ENCODE data around the gene FBP2. TPM values are rescaled to one million over a fixed set of nuclear protein-coding genes. Genes with fewer than 3 reads are reported as not detected.

The FBP2 gene
- under 1 TPM in 2 of 4 donors, not detected in 2; 0.08 to 0.11 TPM for polyA plus RNA-seq (ENCODE audit: insufficient read length in 4 of 4)

DNA sequence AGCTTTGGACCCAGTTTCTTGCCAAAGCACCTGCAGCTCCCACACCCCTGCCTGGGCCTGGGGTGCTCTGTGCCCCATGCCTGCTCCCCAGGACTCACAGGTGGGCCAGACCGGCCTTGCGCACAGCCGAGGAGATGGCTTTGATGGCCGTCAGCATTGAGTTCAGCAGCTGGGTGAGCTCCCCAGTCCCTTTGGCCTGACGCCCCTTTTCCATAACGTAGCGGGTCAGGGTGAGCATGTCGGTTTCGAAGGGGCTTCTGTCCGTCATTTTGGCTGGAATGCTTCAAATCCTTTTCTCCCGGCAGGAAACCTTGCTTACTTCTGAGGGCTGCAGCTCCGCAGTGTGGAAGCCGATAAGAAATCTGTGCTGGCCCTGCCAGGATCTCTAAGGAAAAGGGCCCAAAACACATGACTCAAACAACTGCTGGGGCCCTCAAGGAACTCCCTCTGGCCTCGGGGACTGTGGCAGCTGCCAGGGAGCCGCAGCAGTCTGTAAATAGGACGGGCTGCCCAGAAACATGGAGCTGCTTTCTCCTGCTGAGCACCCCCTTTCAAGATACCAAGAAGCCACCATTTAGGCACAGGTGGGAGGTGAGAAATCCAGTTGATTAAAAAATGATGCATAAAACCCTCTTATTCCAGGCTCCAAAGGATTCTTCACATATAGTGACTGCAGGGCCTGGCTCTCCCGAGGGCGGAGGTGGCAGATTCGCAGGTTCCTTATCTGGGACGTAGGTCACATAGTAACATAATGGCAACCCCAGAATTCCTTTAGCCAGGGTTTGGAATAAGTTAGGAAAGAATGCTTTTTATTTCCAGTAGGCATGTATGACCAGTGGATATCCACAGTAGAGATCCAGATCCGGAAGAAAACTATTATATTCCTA is at the start of gene FBP2:
TSS of gene FBP2 (minus strand) at position 366 of the 887 bp plus-strand sequence. CDS start at position 268, 98 bp downstream.
- no peak for DNase-seq (ENCODE audit: low read depth in 4 of 4, low spot score in 2 of 4)

DNA sequence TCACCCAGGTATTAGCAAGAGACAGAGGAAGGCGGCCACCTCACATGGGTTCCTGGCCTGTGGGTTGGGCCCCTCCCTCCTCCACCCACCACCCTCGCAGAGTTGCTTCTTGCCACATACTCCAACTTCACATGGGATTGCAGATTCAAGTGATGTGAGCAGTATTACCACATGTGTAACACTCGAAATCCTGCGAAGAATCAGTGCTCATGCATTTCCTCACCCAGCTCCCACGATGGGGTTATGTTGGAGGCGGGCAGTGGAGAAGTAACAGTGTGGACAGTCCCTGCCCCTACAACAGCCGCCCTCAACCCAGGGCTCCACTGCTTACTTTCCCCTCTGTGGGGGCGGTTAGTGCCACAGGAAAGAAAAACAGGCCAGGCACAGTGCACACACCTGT is 49.6 kb upstream of the FBP2 start:
- no peak for DNase-seq (ENCODE audit: low read depth in 4 of 4, low spot score in 2 of 4)

DNA sequence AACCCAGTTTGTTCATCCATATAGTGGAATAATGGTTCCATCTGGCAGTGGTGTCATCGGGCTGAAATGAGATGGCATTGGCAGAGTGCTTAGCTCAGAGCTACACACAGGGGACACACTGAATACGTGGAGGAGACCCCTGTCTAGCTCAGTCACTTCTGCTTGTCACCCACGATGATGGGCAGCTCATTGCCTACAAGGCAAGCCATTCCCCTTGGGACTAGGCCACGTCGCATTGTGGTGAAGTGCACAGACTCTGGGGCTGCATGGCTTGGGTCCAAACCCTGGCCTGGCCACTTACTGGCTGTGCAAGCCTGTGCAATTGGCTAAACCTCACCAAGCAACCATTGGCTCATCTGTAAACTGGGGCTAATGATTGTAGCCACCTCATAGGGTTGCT is 48.9 kb upstream of the FBP2 start:
- no peak for DNase-seq (ENCODE audit: low read depth in 4 of 4, low spot score in 2 of 4)

DNA sequence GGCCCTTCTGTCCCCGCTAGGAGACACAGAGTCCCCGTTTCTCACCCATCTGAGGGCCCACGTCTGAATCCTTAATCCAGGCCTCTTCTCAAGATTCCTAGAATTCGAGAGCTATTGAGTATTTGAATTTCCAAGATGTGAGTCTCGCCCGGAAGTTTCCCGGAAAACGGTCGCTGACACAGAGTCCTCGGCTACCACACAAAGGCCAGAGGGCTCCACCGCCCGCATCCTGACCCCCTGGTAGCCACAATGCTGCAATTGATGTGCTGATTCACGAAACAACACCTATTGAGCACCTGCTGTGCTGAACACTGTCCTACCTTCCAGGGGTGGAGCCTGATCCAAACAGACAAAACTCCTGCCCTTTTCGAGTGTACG is 46.4 kb upstream of the FBP2 start:
- no peak for DNase-seq (ENCODE audit: low read depth in 4 of 4, low spot score in 2 of 4)

DNA sequence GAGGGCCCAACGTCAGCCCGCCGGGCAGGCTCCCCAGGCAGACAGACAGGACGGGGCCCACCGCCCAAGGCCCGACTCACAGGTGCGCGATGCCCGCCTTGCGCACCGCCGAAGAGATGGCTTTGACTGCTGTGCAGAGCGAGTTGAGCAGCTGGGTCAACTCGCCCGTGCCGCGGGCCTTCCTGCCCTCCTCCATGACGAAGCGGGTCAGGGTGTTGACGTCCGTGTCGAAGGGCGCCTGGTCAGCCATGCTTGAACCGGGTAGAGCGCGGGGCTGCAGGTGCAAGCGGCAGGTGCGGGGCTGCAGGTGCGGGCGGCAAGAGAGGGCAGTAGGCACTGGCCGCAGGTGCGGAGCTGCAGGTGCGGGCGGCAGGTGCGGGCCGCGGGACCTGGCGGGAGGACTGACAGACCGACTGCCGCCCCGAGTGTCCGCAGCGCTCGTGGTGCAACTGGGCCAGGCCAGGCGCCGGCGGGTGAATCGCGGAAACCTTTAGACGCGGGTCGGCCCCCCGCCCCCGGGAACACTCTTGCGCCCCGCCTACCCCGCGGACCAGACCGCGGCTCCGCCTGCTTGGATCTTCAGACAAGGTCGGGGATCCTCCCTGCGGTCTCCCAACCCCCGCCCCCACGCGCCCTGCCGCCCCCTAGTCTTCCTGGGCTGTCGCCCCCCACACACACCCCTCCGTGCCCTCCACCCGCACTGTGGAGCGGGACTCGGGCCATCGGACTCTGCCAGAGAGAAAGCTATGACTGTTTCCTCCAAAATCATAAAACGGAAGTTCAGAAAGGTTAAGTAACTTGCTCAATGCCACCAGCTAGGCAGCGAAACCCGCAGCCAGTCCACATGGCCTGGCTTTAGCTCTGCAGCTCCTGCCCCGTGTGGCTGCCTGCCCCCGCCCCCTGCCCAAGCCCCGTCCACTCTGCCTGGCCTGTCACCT is 45.7 kb upstream of the FBP2 start, which contains the start of gene FBP1:
TSS of gene FBP1 (minus strand) at position 458 of the 938 bp plus-strand sequence. CDS start at position 250, 208 bp downstream.
- DNase-seq (ENCODE audit: low read depth in 4 of 4, low spot score in 2 of 4), result no peak

DNA sequence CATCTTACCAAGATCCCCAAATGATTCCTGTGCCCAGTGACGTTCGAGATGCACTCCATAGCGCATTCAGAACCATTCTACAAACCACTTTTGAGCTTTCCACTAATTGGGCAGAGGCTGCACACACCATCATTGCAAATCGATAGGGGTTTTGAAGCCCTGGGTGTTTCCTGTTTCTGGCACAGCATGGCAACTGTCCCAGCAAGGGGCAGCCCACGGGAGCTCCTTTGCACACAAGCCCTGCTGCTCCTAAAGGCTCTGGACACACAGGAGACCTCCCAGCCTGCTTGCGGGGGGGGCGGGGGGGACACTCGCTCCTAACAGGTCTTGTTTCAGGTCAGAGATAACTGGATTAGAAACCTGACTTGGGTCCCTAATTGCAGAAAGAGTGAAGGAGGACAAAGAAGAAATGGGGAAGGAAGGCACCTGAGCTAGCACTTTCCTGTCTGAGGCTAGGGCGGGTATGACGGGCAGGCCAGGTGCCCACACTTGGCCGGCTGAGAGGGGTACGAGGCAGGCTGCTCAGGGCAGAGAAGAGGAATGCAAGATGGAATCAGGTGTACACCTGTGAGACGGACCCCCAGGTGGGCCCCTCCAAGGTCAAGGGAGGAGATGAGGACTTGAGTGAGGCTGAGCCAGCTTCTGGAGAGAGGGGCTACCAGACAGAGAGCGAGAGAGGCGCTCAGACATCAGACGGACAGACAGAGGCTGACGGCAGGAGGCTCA is 44.9 kb upstream of the FBP2 start:
- DNase-seq (ENCODE audit: low read depth in 4 of 4, low spot score in 2 of 4), result no peak

DNA sequence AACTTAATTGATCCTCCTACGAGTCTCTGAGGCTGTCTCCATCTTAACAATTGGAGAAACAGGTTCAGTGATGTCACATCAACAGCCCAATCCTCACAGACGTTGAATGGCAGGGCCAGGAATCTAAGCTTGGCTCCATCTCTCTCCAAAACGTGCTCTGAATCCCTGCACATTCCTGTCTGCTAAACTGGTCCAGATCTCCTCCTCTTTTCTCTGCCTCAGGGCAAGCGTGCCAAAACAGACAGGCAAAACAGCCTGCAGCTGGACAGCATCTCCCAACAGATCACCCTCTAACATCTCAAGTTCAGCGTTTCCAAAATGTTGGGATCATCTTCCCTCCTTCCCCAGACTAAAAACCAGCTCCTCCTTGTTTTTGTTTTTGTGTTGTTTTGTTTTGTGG is 39.1 kb upstream of the FBP2 start:
- no peak for DNase-seq (ENCODE audit: low read depth in 4 of 4, low spot score in 2 of 4)

DNA sequence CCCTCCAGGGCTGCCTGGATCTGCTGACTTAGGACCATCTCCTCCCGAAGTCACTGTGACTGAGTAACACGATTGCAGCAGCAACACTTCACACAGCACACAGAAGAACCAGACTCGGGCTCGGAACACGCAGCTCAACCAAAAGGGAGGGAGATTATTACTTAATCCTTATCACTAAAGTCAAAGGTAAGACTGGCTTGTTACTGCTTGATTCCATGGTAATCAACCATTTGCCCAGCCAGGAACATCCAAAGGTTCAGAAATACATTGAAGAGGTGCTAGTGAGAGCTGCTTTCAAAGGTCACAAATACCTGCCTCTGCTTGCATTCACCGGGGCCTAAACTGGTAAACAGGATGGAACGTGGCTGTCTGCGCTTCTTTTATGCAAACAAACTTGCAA is 38.0 kb upstream of the FBP2 start:
- DNase-seq (ENCODE audit: low read depth in 4 of 4, low spot score in 2 of 4), result no peak

DNA sequence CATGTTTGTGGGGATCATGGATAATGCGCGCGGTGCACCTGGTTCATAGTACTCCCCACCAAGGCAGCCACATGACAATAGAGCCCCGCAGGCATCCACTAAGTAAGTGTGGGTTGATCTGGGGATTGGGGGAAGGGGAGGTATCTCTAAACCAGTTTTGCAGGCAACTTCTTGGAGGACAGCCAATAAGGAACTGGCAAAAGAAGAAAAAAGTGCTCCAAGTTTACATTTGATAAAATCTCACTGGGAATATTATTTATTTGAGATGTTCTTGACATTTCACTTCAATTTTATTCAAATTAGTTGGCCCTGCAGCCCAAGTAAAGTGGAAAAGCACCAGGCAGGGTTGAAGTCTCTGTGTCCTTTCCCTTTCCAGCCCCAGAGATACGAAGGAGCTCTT is 37.2 kb upstream of the FBP2 start:
- no peak for DNase-seq (ENCODE audit: low read depth in 4 of 4, low spot score in 2 of 4)

DNA sequence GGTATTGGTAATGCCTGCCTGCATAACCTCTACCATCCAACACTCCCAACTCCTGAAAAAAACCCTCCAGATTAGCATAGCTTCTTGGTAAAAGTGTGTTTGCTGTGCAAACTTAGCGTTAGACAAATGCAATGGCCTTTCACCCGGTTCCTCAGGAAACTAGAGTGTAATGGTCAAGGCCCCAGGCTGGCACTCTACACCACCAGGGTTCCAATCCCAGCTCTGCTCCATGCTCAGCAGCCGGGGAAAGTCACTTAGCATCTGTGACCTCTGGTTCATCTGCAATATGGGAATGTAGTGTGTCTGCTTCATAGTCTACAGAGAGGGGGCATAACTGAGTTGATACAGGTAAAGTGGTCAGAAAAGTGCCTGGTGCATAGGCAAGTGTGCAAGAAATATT is 36.7 kb upstream of the FBP2 start:
- DNase-seq (ENCODE audit: low read depth in 4 of 4, low spot score in 2 of 4), result no peak

DNA sequence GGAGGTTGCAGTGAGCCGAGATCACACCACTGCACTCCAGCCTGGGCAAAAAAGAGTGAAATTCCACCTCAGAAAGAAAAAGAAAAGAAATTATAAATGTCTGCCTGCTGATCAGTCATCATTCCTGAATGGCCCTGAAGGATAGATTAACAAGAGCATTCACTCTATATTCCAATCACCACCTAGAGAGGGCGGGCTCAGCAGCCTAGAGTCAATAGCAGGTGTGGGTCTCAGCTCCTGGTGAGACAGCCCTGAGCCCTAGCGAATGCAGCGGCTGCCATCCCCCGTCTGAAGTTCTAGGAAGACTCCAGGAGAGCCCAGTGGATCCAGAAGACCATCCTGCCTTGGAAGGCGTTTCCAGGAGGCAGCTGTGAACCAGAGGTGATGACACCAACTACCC is 33.7 kb upstream of the FBP2 start:
- DNase-seq (ENCODE audit: low read depth in 4 of 4, low spot score in 2 of 4), result no peak

DNA sequence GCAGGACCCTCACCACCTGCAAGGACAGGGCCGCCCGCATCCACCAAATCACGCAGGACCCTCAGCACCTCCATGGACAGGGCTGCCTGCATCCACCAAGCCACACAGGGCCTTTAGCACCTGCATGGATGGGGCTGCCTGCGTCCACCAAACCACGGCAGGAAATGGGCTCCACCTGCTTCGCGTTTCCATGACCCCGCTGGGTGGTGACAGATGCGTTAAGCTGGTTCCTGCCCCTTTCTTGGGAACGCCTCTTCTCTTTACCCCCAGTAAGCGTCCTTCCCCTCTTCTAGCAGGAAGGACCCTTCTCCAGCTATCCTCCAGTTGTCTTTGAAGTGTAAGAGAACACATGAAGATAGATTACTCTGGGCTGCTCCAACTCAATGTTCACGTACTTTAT is 32.2 kb upstream of the FBP2 start:
- DNase-seq (ENCODE audit: low read depth in 4 of 4, low spot score in 2 of 4), result no peak

DNA sequence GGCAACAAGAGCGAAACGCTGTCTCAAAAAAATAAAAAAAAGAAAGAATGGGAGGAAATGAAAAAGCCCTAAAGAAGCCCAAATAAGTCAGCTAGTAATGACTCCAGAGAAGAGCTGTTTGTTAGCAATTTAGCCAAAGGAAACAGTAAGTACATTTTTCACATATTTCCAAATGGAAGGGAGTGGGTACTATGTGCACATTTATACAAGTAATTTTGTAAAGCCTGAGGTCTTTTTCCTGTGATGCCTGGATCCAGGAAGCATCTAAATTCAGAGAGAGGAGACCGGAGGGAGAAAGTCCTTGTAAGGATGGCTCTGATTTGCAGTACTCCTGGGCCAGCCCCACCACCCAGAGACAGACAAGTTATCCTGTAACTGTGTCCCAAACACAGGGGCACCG is 31.0 kb upstream of the FBP2 start:
- no peak for DNase-seq (ENCODE audit: low read depth in 4 of 4, low spot score in 2 of 4)

DNA sequence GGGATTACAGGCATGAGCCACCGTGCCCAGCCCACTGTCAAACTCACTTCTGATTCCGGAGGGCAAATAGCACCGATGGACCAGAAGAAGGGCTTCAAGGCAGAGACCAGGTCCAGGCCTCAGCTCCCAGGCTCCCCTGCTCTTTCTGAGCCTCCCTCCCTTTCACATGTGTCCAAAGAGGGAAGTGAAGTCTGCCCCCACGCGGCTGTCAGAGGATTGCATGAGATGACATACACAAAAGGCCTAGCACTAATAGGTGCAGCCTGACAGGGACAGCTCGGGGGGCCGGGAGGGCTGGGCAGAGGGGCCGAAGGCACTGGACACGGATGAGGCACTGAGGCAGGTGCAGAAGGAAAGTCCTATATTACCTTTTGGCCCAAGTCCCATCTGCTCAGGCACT is 29.6 kb upstream of the FBP2 start:
- DNase-seq (ENCODE audit: low read depth in 4 of 4, low spot score in 2 of 4), result no peak

DNA sequence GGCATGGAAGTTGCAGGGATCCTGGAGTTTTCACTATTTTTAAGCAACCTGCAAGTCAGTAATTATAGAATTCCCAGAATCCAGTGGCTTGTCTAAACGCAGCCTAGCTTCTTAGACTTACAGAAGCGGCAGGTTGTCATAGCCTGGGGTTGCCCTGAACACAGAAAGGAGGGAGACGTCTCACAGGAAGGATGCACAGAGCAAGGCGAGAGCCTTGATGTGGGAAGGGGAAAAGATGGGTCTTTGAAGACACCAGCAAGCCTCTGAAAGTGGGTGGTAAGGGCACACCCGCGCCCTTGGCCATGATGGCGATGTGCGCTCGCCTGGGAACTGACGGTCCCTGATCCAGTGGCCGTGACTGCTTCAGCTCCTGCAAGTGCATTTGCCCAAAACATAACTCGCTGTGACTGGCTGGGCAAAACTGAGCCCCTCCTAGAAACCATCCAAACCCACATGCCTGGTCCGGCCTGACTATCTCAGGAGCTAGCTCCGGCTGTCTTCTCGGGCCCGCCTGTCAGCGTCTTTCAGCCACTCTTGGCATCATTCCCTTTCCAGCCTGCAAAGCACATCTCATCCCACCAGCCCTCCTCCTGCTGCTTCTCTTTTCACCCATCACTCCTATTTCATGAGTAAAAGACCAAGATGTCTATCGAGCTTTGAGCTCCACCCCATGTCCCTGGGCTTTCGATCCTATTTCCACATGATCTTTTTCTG is 28.6 kb upstream of the FBP2 start:
- DNase-seq (ENCODE audit: low read depth in 4 of 4, low spot score in 2 of 4), result no peak

DNA sequence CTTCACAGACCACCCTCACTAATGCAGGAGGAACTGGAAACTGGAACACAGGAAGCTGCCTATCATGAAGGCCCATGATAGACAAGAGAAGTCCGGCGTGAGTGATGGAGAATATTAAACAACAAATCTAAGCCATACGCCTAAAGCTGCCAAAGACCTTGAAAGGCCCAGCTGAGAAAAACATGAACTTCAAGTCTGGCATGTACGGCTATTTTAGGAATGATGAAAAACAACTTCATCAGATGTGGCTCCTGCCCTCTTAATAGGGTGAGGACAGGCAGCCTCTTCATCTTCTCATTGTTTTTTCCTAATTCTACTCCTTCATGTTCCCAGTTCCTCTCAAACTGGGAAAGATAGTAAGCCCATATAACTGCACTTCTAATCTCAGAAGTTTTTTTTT is 25.4 kb upstream of the FBP2 start:
- DNase-seq (ENCODE audit: low read depth in 4 of 4, low spot score in 2 of 4), result no peak

DNA sequence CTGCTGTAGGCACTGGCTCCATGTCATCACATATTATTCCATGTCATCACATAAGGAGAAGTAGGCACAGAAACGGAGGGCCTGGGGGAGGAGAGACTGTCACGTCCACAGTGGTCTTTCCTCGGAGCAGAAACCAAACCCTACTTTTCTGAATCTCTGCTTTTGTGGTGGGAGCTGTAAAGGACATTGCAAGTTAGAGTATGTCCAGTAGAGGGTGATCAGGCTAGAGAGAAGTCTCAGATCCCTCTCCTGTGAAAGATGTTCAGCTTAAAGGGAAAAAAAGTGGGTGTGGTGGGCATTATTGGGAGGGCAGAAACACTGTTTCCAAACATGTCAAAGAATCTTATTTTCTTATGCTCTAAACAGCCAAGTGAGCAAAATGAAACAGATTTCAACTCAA is 19.4 kb upstream of the FBP2 start:
- no peak for DNase-seq (ENCODE audit: low read depth in 4 of 4, low spot score in 2 of 4)

DNA sequence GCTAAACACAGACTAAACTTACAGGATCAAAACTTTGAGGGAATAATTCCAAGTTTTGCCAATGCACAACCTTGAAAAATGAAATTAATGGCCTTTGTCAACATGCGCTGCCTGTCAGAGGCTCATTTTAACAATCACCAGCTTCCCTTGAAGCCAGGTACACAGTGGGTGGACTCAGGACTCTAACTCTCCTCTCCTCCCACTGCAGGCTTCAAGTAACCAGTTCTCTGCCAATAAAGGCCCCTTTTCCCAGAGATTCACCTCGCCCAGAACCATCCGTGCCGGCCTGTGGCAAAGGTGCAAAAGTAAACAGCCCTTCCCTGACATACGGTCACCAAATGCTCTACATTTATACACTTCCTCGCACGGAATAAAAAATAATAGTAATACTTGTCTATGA is 18.4 kb upstream of the FBP2 start:
- DNase-seq (ENCODE audit: low read depth in 4 of 4, low spot score in 2 of 4), result no peak

DNA sequence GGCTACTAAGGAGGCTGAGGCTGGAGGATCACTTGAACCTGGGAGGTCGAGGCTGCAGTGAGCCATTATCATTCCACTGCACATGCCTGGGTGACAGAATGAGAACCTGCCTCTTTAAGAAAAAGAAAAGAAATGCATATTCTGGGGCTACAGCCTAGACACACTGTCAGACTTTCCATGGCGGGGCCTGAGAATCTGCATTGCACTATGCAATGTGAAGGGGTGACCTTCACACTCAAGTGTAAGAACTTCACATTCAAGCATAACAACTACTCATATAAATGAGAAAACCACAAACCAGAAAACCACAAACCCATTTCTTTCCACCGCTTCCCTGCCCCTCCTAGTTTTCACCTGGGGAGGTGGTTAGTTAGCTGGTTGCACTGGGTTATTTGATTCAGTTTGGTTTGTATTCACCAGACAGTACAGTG is 18.0 kb upstream of the FBP2 start:
- DNase-seq (ENCODE audit: low read depth in 4 of 4, low spot score in 2 of 4), result no peak

DNA sequence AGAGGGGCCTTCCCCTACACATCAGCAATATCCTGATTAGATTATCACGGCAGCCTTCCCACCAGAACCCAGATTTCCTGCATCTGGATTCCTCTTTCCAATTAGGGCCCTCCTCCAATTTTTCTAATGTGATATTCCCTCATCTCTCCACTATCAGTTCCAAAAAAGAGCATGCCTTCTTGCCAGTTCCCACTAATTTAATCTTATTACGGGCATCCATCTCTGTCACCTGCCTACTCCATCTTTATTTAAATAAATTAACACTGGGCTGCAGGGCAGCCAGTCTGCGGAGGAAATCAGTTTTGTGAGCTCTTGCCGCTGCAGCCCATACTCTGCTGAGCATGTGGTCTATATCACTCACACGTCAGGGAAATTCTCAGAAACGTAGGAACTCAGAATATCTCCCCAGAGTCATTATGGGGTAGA is 16.6 kb upstream of the FBP2 start:
- DNase-seq (ENCODE audit: low read depth in 4 of 4, low spot score in 2 of 4), result peak in 1 of 4 donors; percentile 48

Measured in left renal cortex interstitium (tissue), 4 donors.